CD4-positive, alpha-beta T cell treated with Interleukin-6 for 4 hours (primary cell): ENCODE results near the gene KRT86.

Source experiments
- DNase-seq: peaks from one replicate; pipeline ENCODE4 v3.0.0-alpha.2; 2020; ENCODE audit warnings: mixed read lengths

KRT86 gene

DNA sequence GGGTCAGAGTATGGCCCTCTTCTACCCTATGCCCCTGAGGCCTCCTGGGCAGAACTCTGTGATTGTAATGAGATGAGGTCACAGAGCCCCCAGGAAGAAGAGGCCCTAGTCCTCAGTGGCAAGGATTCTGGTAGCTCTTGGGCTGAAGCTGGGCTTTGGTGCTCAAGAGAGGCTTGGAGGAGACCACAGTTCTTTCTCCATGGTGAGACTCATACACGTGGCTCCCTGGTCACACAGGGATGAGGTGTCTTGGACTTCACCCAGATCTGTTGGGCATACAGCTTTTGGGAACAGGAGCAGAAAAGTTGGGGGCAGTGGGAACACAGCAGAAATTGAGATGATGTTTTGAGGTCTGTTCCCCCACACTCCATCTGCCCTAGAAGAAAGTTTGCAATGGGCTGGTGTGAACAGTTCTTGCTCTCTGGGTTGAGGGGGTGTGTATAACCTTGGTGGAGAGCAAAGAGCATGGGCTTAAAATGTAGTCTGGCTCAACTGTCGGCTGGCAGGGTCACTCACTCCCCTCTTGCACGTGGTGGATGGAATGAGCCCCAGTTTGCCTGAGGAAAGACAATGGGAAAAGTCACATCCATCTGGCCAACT, at the start of gene KRT86:
Gene KRT86 (plus strand): TSS at position 125 of the 600 bp plus-strand sequence. CDS start 27,272 bp downstream, outside the sequence.
- DNase-seq: no peak

GRCh38 chr12:52225752-52226151, 48.7 kb upstream of the KRT86 start:
- no peak for DNase-seq

DNA sequence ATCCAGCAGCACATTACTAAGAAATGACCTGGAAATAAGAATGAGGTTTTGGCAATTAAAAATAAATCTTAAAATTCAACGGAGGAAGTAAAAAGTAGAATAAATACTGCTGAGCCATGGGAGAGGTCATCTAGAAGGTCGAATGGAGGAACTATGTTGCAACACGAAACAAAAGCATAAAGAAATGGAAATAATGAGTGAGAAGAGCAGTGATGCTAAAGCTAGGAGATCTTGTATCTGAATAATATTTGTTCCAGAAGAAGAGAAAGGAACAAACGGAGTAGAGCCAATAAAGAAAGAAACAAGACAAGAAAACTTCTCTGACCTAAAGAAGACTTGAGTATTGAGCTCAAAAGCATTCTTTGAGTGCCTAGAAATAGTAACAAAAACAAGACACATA, 48.0 kb upstream of the KRT86 start:
- DNase-seq: no peak

GRCh38 chr12:52227606-52228166, 46.8 kb upstream of the KRT86 start:
- DNase-seq: no peak

DNA sequence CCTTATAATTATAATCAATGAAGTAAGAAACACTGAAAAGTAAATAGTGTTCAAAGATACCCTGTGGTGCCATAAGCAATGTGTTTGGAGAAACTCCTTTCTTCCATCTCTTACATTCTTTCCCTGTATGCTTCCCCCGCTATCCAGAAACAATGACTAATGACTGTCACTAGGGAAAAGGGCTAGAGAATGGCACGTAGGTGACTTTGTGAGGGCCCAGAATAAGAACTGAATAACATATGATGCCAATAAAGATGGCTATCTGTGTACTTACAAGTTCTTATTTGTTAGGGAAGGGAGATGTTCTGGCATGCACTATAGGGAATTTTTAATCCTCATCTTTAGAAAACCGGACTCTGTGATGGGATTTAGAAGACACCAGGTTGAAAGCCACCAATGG, 46.1 kb upstream of the KRT86 start:
- DNase-seq: no peak

DNA sequence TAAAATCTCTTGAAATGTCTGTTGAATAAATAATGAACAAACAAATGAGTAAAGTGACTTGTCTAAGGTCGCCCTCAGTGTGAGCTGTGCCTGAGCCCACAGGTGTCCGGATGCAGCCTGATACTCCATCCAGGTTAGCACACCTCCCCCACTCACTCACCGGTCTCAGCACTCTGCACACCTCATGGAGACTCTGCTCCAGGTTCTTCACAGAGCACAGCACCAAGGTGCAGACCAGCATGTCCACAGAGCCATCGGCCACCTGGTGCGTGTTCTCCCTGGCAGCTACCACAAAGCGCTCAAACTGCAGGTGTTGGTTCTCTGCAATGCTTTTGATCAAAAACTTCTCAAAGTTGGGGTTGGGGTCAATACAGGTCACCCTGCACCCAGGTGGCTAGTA, 45.5 kb upstream of the KRT86 start:
- DNase-seq: no peak

DNA sequence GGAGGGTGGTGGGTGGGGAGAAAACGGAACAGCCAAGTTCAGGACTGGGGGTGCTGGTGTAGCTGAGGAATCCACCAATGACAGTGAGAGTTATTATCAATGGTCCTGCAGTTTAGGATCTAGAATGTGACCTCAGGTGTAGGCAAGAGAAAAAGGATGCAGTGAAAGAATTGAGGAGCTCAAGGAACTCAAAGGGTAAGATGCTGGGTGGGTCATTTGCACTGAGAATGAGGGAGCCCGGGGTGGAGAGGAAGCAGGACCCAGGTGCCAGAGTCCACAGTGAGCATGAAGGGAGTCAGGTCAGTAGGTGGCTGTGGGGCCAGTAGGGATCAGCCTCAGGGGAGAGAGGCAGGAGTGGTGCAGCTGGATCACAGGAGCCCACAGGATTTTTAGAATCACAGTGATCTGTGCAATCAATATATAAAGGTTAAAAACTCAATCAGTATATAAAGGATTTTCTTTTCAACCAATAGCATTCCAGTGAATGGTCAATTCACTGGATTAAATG, 44.6 kb upstream of the KRT86 start:
- DNase-seq: no peak

DNA sequence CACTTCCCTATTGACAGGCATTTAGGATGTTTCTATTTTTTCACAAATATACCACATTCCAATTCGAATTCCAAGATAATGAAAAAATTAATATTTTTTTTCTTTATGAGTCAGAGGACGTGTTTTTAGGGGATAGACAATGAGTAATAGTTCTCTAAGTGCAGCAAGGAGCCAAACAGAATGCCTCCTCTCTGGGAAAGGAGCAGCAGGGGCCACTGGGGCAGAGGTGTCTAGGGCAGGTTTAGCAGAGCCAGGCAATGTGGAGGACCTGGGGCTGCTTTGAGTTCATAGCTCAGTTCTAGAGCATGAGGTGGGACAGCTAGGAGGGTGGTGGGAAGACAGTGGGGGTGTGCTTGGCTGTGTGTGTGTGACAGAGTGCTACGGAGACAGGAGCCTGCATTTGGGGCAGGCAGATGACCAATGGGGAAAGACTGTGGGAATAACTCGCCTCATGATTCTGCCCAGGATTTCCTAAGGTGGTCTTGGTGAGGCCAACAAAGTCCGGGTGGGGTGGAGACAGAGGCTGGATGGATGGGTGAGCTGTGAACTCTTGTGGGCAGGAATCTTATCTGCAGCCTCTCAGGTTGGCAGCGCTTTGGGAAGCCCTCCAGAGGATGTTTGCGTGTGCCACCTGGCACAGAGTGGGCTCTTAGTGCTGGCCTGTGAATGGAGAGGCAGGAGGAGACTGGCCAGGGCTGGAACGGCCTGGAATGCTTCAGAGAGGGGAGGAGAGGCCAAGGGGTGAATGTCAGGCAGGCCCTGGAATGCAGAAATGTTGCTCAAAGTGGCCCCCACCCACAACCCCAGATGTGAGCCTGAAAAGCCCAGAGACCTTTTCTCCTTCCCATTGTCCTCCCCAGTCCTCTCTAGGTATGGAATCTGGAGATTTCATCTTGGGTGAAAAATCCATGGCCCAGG, 43.8 kb upstream of the KRT86 start:
- no peak for DNase-seq

- DNase-seq: no peak
Observed at GRCh38 chr12:52231305-52232202, 42.9 kb upstream of the KRT86 start.

DNA sequence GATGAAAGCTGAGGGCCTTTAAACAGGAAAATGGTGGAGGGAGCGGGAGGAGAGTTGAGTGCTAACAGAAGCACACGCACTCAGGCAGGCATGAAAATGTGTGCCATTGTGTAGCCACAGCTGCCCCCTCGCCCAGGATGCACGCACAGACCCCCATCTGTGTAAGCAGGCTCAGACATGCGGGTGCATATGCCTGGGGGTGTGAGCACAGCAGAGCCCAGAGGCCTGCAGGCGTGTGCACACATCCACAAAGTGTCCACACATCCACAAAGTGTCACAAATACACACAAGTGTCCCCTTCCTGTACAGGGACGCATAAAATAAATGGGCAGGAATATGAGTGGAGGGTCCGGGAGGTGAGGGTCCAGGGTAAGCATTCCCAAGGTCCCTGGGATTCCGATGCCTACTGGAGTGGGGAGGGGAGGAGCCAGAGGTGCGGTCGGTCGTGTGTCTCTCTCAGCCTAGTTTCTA, 42.2 kb upstream of the KRT86 start:
- no peak for DNase-seq

DNA sequence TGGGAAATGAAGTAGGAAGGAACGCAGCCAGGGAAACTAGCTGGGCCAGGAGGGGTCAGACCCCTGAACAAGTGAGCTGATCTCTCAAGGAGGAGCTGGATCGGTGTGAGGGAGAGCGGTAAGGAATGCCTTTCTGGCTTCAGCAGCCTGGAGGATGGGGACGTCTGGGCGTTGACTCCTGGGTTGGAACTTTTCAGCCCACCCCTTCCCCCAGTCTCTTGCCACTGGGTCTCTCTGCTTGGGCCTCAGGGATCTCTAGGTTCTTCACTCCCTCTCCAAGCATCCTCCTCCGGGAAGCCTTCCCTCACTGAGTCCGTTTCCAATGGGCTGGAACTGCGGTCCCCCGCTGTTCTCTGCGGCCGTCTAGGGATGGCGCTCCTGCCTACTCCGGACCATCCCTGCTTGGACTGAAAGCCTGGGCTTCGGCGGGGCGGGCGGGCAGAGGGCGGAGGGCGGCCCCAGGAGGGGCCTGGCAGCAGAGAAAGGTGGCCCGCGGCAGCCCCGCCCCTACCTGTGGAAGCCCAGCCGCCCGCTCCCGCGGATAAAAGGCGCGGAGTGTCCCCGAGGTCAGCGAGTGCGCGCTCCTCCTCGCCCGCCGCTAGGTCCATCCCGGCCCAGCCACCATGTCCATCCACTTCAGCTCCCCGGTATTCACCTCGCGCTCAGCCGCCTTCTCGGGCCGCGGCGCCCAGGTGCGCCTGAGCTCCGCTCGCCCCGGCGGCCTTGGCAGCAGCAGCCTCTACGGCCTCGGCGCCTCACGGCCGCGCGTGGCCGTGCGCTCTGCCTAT, 41.6 kb upstream of the KRT86 start, which contains the start of gene KRT7:
Gene KRT7 (plus strand): TSS at position 570 of the 788 bp plus-strand sequence. CDS start 54 bp downstream, at position 624.
- no peak for DNase-seq

DNA sequence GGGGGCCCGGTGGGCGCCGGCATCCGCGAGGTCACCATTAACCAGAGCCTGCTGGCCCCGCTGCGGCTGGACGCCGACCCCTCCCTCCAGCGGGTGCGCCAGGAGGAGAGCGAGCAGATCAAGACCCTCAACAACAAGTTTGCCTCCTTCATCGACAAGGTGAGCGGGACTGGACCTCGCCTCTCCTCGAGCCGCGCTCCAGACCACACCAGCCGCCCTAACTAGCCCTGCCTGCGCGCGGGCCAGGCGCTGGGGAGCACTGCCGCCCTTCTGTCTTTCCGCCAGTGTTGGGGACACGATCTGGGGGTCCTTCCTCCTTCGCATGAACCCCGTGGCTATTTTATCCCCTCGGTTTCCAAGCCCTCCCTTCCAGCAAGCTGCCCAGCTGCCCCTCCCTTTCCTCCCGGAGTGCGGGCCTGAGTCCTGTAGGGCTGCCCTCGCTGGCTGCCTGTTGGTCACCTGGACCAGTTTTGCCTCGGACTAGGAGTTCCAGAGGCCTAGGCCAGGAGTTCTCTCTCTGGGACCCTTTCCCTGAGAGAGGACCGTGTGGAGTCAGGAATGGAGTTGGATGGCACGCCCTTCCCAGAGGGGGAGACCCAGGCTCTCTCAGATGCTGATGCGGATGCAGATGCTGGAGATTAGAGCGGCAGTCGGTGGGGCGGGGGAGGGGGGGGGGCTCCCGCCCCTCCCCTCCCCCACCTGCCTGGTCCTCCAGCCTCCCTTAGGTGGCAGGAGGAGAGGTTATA, 40.8 kb upstream of the KRT86 start:
- DNase-seq: no peak

- DNase-seq: no peak
Observed at GRCh38 chr12:52234223-52234810, 40.1 kb upstream of the KRT86 start.

GRCh38 chr12:52235001-52235764, 39.3 kb upstream of the KRT86 start:
- DNase-seq: no peak

DNA sequence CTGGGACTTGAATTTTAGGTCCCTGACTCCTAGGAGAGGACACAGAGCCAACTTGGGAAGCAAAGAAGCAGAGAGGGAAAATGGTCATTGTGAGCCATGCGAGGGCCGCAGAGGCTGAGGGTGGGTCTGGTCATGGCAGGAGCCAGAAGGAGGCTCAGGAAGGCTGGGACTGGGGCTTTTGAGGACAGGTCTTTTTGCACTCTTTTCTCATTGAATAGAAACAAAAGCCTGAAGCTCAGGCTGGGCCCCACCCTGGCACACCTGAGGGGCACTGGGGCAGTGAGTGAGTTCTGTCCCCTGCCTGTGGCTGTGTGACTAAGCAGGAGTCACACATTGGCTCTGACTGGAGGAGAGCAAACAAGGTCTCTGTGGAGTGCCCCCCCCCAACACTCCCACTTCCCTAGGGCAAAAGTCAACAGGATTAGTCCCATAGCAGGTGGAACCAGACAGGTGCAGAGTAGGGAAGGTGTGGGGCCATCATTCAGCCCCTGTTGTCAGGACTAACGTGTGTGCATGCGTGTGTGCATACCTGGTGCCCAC, 38.6 kb upstream of the KRT86 start:
- no peak for DNase-seq

GRCh38 chr12:52236386-52237050, 37.9 kb upstream of the KRT86 start:
- DNase-seq: no peak

- DNase-seq: no peak
Observed at GRCh38 chr12:52238207-52238840, 36.1 kb upstream of the KRT86 start.
